Right lung (tissue), 5 donors: ENCODE measurements around the gene IQSEC3. TPM values are rescaled to one million over a fixed set of nuclear protein-coding genes. Genes with fewer than 3 reads are reported as not detected.
"Not testable (repeated sequence)": the region's sequence is repeated elsewhere in the genome, so short reads cannot be mapped to it uniquely, and the experiment has no call there.

Experiments
- DNase-seq, 2 donors: peaks; one replicate each; pipeline ENCODE4 v3.0.0-alpha.2; 2013
- polyA plus RNA-seq, 5 donors: library from polyadenylated mRNA; unstranded; fragments of 120-200 nt; gene quantifications; one replicate each; pipeline versions ENCODE4 v1.2.1 to v1.2.3, GENCODE V29; 2013; ENCODE audit warnings: inconsistent platforms in 1 of 5, low replicate concordance in 1 of 5; ENCODE audit not compliant: insufficient read length in 5 of 5, insufficient read depth in 1 of 5

The IQSEC3 gene
- polyA plus RNA-seq, 5 donors = 6.0 to 7.6 (median 6.7) TPM

GRCh38 chr12:52902-53734 lies 13.4 kb upstream of the IQSEC3 start:
- DNase-seq = not testable (repeated sequence)

GRCh38 chr12:53735-54730 lies 12.5 kb upstream of the IQSEC3 start:
- no peak for DNase-seq

DNA sequence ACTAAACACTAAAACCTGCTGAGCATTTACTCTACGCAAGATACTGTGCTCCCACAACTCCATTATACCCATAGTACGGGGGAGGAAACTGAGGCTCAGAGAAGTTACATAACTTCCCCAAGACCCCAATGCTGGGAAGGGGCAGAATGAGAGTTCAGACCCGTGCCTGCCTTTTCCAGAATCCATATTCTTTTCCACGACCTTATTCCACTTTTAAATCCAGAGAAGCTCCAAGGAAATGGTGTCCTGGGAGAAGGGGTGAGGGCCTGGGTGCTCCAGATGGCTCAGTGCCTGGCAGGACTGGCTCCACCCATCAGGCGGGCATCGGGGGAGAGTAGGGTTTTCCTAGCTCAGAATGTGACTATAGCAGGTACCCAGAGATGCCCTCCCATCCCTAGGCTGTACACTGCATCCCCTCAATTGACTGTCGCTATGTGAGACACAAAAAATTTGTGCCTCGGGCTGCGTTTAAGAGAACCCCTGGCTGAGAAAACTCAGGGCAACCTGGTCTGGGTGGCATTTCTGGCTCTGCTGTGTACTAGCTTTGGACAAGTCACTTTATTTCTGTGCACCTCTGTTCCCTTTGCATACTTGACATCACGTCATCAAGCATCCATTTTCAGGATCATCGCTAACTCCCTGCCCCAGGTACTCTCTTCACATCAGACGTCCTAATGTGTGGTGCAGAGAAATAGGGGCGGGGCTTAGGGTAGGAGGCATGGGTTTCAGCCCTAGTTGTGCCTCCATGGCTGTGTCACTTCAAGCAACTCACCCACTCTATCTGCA lies 11.6 kb upstream of the IQSEC3 start:
- no peak for DNase-seq

DNA sequence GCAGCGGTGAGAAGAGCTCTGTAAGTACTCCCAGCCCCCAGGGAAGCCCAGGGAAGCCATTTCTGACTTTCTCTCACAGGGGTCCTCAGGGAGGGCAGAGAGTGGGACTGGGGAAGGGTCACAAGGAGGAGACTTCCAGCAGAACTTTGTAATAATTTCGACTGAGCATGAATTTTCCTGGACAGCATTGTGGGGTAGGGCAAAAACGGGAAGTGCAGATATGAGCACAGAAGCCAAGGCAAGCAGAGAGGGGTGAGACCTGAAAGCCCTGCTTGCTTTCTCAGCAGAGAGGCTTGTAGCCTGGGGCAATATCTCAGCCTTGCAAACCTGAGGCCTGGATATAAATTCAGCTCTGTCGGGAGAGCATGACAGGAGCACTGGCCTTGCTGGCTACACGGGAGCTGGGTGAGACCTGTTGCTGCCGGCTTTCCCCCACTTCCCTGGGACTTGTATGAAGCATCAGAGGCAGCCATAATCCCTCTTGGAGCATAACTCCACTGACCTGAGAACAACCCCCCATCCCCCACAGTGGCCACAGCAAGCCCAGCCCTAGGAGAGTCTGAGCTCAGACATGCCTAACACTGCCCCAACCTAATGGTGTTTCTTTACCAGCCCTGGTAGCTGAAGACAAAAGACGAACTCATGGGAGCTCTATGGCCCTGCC lies 9.8 kb upstream of the IQSEC3 start:
- DNase-seq = no peak

DNA sequence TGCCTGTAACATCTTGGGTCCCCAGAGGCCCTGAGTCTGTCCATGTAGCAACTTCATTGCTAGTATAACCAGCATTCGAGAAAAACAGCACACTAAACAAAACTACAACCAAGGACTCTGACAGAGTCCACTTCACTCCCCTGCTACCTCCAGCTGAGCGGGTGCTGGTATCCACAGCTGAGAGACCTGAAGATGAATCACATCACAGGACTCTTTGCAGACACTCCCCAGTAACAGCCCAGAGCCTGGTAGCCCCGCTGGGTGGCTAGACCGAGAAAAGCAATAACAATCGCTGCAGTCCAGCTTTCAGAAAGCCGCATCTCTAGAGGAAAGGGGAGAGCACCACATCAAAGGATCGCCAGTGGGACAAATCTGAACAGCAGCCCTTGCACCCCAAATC lies 9.0 kb upstream of the IQSEC3 start:
- DNase-seq = no peak

- DNase-seq = no peak
Measured at GRCh38 chr12:58832-59231, 7.7 kb upstream of the IQSEC3 start.

DNA sequence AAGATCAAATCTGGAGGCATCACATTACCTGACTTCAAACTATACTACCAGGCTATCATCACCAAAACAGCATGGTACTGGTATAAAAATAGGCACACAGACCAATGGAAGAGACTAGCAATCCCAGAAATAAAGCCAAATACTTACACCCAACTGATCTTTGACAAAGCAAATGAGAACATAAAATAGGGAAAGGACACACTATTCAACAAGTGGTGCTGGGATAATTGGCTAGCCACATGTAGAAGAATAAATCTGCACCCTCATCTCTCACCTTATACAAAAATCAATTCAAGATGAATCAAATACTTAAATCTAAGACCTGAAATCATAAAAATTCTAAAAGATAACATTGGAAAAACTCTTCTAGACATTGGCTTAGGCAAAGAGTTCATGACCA lies 4.7 kb upstream of the IQSEC3 start:
- not testable (repeated sequence) for DNase-seq

DNA sequence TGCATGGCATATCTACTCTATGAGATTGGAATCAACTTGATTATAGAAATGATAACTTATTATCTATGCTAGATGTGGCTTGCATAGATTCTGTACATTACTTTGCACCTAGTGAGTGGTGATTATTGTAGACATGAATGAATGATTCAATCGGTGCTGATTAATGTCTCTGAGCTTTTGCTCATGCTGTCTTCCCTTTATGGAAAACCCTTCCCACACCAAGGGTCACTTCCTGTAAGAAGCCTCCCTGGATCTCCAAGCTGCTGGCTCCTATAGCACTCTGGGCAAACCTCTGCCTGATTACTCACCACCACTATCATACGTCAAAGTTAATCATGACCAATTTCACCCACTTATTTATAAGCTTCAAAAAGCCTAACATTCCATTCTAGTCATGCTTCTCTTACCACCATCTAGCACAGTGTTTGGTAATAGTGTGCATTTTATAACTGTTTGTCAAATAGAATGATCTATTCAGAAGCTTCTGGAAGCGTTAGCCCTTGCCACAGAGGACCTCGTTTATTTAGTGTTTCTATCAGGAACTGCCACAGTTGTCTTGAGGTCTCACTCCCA lies 990 bp upstream of the IQSEC3 start:
- not testable (repeated sequence) for DNase-seq

GRCh38 chr12:66782-67504 lies 376 bp downstream of the IQSEC3 start:
- DNase-seq = peak; percentile 12 to 35

GRCh38 chr12:69677-70076 lies 3.1 kb downstream of the IQSEC3 start:
- DNase-seq = not testable (repeated sequence)

DNA sequence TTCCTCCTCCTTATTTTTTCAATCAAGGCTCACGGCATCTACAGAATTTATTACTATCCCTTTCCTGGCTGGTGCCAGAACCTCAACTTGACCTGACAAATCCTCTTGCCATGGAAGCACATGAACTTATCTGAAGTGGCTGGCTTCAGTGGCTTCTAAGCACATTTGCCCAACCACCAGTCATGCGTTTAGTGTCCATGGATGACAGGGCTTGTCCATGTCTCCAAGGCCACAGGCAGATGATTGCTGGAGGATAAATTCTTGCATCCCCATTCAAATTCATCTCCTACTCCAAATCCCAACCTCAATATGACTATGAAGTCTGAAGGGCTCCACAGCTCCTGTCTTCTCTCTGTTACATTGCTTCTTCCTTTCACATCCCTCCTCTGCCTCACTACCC lies 4.0 kb downstream of the IQSEC3 start:
- not testable (repeated sequence) for DNase-seq

- not testable (repeated sequence) for DNase-seq
Measured at GRCh38 chr12:72018-72417, 5.5 kb downstream of the IQSEC3 start.

DNA sequence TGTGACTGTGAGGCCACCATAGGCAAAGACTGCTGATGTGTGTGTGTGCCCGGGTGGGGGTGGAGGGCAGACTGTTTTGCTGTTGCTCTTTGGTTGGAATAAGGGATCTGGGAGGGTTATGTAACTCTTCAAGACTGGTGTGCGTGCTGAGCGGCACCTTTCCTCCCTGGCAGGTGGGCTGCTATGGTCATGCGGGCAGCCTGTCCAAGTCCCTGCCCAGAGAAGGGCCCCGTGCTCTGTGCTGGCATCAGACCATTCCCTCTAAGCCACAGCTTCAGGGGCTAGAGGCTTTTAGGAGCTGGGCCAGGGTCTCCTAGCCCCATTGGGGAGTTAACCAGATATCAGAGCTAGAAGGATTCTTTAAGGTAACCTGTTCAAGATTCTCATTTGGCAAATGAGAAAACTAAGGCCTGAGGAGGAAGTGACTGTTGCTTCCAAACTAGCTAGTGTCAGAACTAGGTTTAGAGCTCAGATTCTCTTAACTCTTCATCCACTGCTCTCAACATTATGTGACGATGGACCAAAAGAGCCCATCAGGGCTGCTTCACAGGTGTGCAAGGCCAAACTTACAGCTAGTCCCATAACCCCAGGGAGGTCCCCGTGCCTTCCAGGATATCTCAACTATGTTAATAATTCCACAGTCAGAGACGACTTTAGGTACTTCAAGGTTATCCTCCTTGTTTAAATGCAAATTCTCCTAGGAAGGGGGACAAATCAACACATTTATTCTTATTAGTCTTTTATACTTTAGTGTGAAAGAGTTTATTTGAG lies 8.0 kb downstream of the IQSEC3 start:
- not testable (repeated sequence) for DNase-seq

DNA sequence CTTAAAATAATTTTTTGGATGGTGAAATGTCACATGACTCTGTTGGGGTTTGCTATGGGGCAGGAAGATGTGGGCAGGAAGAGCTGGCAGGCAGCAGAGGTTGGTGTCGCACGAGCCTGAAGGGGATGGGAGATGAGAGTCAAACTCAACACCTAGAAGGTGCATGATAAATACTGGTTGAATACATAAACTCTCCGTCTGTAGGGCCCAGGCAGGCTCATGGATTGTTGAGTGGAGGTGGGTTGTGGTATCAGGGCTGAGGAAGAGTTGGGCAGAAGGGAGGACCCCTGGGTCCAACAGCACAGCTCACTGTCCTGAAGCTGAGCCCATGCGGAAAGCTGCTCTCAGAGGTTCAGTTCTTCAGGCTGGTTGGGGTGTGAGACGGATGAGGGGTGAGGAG lies 9.0 kb downstream of the IQSEC3 start:
- not testable (repeated sequence) for DNase-seq

DNA sequence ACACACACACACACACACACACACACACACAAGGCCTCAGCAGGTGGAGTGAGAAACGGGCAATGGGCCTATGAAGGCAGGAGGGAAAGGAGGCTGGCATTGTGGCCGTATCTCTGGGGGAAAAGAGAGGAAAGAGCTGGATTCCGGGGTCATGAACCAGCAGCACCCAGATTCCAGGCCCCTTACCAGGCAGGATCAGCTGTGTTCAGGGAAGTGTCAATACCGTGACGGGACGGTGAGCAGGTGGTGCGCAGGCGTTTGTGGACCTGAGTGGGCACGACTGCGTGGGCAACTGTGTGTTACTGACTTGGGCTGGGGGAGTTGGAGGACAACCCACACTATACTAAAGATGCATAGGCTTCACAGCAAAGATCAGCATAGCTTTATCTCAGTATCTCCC lies 9.5 kb downstream of the IQSEC3 start:
- DNase-seq = not testable (repeated sequence)

DNA sequence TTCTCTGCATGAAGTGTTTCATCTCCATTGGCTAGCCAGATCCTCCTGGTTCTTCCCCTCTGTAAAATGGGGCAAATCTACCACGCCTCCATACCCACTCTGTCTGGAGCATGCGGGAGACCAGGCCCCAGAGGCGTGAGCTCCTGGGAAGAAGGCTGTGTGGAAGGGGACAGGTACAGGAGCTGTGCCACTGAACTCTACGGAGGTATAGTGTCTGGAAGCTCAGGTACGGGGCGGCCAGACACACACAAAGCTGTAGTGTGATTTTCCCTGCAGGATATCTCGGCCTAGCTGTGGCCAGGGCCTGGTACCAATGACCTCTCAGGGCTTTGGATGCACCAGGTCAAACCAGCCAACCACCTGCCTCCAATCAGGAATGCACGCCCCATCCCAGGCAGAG lies 10.0 kb downstream of the IQSEC3 start:
- DNase-seq = not testable (repeated sequence)

DNA sequence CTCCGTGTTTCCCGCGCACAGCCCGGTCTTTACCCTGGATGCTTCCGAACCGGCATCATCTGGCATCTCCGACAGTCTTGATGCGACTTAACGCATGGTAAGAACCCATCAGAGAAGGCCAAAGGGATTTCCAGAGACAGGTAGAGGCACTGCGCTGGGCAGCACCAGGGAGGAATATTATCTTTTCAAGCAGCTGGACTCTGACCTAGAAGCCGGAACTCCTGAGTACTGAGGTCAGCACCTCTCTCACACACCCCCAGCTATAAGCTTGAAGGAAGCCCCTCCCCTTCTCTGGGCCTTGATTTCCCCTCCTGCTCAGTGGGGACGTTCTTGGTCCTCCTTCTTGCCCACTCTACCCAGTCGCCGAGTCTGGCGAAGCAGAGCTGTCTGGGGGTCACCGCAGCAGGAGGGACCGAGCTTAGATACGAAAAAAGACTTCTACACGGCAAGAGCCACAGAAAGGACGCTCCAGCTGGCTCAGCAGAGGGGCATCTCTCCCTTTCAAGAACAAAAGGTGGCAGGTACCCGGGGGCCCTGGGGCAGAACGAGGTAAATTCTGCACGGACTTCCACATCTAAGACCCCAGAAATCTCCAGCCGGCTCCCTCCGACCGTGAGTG lies 10.6 kb downstream of the IQSEC3 start:
- DNase-seq = not testable (repeated sequence)

DNA sequence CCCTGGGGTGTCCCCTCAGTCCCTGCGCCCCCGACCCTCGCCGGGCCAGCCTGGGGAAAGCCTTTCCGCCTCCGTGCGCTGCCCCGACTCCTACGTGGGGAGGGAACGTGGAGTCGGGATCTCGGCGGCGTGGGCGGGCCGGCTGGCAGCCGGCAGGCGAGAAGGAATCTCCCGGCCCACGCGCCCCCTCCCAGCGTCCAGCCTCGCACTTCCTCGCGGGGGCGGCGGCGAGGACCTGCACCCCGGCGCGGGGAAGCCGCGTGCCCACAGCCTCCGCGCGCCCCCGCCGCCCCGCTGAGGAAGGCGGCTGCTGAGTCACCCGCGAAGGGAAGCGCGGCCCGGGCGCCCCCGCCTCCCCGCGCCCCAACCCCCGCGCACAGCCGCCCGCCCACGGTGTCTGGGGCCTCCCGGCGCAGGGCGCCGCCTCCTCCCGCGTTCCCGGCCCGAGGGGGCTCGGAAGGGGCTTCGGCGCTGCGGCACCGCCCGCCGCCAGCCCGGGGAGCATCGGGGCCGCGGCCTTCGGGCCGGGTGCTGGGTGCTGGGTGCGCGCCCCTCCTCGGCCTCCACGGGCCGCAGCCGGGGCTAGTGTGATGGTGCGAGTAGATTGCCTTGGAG lies 11.3 kb downstream of the IQSEC3 start:
- not testable (repeated sequence) for DNase-seq
